Body of pancreas (tissue), 4 donors: ENCODE measurements around the gene NUP98.

ENCODE experiments used
- CTCF ChIP-seq, 7 experiments: fragments of 450-650 bp in 4 of 7; fragments of 200-600 bp in 3 of 7; sonication (generic) in 3 of 7; IDR thresholded peaks; one replicate each; pipeline ENCODE4 v1.5.1; 2016 to 2019; ENCODE audit warnings: antibody characterized with exemption in 7 of 7
- POLR2A ChIP-seq, 3 donors: fragments of 450-650 bp; IDR thresholded peaks; one replicate each; pipeline ENCODE4 v1.6.1; 2016; ENCODE audit warnings: antibody characterized with exemption in 3 of 3, mild to moderate bottlenecking in 2 of 3

- TF ChIP-seq CTCF (IDR thresholded peaks at IDR 0.05): no peak
- no peak for TF ChIP-seq POLR2A (IDR thresholded peaks at IDR 0.05)
These were observed 155.7 kb downstream of the NUP98 start, which contains the start of gene ART5 for GRCh38 chr11:3641701-3642070.
